ENCODE results near the gene TEKT3.

DNA sequence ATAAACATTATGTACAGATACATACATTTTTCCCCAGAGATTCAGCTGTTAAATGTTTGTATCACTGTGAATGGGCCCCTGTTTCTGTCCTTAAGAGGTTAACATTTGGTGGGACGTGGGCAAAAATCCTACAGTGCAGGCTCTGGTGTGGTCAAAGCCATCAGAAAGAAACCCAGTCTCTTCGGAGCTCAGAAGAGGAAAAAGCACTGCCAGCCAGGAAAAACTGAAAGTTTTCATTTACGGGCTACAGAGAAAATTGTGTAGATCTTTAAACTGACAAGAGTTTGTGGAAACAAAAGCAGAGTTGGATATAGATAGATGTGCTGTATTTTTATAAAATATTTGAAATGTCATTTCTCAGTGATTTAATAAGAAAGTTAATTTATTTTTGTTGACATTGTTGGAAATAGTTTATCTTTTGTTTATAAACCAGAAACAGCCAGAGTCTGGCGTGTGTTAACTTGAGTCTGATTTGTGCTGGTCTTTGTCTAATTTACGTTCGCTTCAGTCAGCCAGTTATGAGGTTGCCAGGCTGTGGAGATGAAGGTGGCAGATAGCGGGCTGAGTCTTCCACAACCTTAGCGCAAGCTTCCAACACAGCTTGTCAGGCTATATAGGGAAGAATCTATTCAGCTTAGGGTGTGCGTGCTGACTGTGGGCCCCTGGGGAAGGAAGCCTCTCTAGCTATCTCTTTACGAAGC lies 9.5 kb upstream of the TEKT3 start:
- TF ChIP-seq, protein P1, sequence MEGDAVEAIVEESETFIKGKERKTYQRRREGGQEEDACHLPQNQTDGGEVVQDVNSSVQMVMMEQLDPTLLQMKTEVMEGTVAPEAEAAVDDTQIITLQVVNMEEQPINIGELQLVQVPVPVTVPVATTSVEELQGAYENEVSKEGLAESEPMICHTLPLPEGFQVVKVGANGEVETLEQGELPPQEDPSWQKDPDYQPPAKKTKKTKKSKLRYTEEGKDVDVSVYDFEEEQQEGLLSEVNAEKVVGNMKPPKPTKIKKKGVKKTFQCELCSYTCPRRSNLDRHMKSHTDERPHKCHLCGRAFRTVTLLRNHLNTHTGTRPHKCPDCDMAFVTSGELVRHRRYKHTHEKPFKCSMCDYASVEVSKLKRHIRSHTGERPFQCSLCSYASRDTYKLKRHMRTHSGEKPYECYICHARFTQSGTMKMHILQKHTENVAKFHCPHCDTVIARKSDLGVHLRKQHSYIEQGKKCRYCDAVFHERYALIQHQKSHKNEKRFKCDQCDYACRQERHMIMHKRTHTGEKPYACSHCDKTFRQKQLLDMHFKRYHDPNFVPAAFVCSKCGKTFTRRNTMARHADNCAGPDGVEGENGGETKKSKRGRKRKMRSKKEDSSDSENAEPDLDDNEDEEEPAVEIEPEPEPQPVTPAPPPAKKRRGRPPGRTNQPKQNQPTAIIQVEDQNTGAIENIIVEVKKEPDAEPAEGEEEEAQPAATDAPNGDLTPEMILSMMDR (conservative IDR thresholded peaks at IDR 0.05; ENCODE audit: low read length), result no peak
- TF ChIP-seq EZH2phosphoT487 (IDR thresholded peaks at IDR 0.05; ENCODE audit: borderline replicate concordance, low read depth, low read length), result no peak
